OCI-LY7 (cell line): ENCODE measurements around the gene TRPC1.

ENCODE experiments used
- CTCF ChIP-seq: fragments of 200-600 bp; sonication (generic); conservative IDR thresholded peaks from 2 replicates; pipeline ENCODE4 v1.5.1; 2014; ENCODE audit warnings: mild to moderate bottlenecking, antibody characterized with exemption, low read length, moderate library complexity, mixed read lengths
- EZH2phosphoT487 ChIP-seq: fragments of 200-600 bp; sonication (generic); IDR thresholded peaks from 2 replicates; pipeline ENCODE4 v1.6.1; 2018; ENCODE audit warnings: low read depth, borderline replicate concordance, mild to moderate bottlenecking, mixed run types, antibody characterized with exemption, low read length, moderate library complexity, mixed read lengths

- no peak for TF ChIP-seq CTCF
- no peak for TF ChIP-seq EZH2phosphoT487
These were observed 58.8 kb downstream of the TRPC1 start for GRCh38 chr3:142782616-142783015.
